H1 (cell line): ENCODE data around the gene SLCO2A1. TPM values are rescaled to one million over a fixed set of nuclear protein-coding genes. Genes with fewer than 3 reads are reported as not detected.

Experiments
- CTCF ChIA-PET: fragments of 300-600 bp; sonication (Branson Sonifier 250); formaldehyde crosslinking; loops from one replicate; lab custom pipeline; 2021; ENCODE audit not compliant: partially characterized antibody; lab: Charles Lee
- POLR2A ChIA-PET: fragments of 300-600 bp; sonication (Branson Sonifier 250); formaldehyde crosslinking; loops from one replicate; lab custom pipeline; 2021; ENCODE audit warnings: inconsistent platforms; ENCODE audit not compliant: partially characterized antibody; lab: Charles Lee
- DNase-seq, 2 experiments: peaks; one replicate each; pipeline versions ENCODE4 v3.0.0 to v3.0.0-alpha.2; 2010 to 2022; ENCODE audit warnings: low spot score in 2 of 2, low read depth in 1 of 2, mixed read lengths in 1 of 2
- FAIRE-seq: peaks from 2 replicates; lab custom pipeline; 2011; peaks lifted over from hg19 to GRCh38; lab: Jason Lieb, UNC
- H2AFZ ChIP-seq: 2 replicates; pipeline ENCODE4 v1.8.1; 2012; ENCODE audit warnings: low read length, inconsistent platforms
- H2AK5ac ChIP-seq: 2 replicates; pipeline ENCODE4 v1.6.1; 2013; ENCODE audit warnings: low read depth, low read length
- H2BK120ac ChIP-seq: replicated peaks from 2 replicates; pipeline ENCODE3; 2013; ENCODE audit warnings: low read depth, low read length, inconsistent platforms
- H2BK12ac ChIP-seq: 2 replicates; pipeline ENCODE4 v1.6.1; 2013; ENCODE audit warnings: low read depth, low read length
- H2BK15ac ChIP-seq: 2 replicates; pipeline ENCODE4 v1.6.1; 2013; ENCODE audit warnings: low read length
- H2BK20ac ChIP-seq: 2 replicates; pipeline ENCODE4 v1.6.1; 2013; ENCODE audit warnings: low read length
- H2BK5ac ChIP-seq: 2 replicates; pipeline ENCODE4 v1.6.1; 2013; ENCODE audit warnings: low read depth, low read length
- H3K14ac ChIP-seq: 2 replicates; pipeline ENCODE4 v1.6.1; 2013; ENCODE audit warnings: inconsistent platforms; ENCODE audit not compliant: insufficient read length
- H3K18ac ChIP-seq: 2 replicates; pipeline ENCODE4 v1.6.1; 2013; ENCODE audit warnings: low read length; ENCODE audit errors: extremely low read depth
- H3K23ac ChIP-seq: 2 replicates; pipeline ENCODE4 v1.6.1; 2013; ENCODE audit warnings: inconsistent platforms; ENCODE audit not compliant: insufficient read length
- H3K23me2 ChIP-seq: 2 replicates; pipeline ENCODE4 v1.6.1; 2013; ENCODE audit warnings: low read depth, low read length
- H3K27ac ChIP-seq: 2 replicates; pipeline ENCODE4 v1.6.1; 2011; ENCODE audit warnings: low read depth, low read length, inconsistent platforms
- H3K27me3 ChIP-seq, 4 experiments: replicated peaks in 1 of 4; 1 replicate in 1 of 4; 2 replicates in 3 of 4; pipeline versions ENCODE4 v1.6.1 to v1.8.1; 2011 to 2013; ENCODE audit warnings: low read length in 3 of 4, mild to moderate bottlenecking in 3 of 4, inconsistent platforms in 2 of 4, mixed read lengths in 2 of 4, moderate library complexity in 1 of 4; ENCODE audit not compliant: control insufficient read depth in 3 of 4, insufficient read depth in 3 of 4; ENCODE audit errors: extremely low read depth in 1 of 4
- H3K36me3 ChIP-seq, 4 experiments: 2 replicates each; pipeline versions ENCODE4 v1.6.1 to v1.8.1; 2011 to 2013; ENCODE audit warnings: mild to moderate bottlenecking in 4 of 4, low read length in 3 of 4, moderate library complexity in 2 of 4, control low read depth in 1 of 4, inconsistent platforms in 1 of 4; ENCODE audit not compliant: insufficient read depth in 4 of 4, control insufficient read depth in 2 of 4
- H3K4ac ChIP-seq: replicated peaks from 2 replicates; pipeline ENCODE3; 2013; ENCODE audit warnings: low read length, low read depth, mixed read lengths, inconsistent platforms; ENCODE audit not compliant: insufficient read length
- H3K4me1 ChIP-seq, 4 experiments: replicated peaks in 1 of 4; 1 replicate in 1 of 4; 2 replicates in 3 of 4; pipeline versions ENCODE4 v1.6.1 to v1.8.1; 2011 to 2013; ENCODE audit warnings: low read length in 3 of 4, inconsistent platforms in 2 of 4, mixed read lengths in 1 of 4; ENCODE audit not compliant: insufficient read depth in 4 of 4, control insufficient read depth in 3 of 4
- H3K4me2 ChIP-seq, 2 experiments: 2 replicates each; pipeline versions ENCODE4 v1.6.1 to v1.8.1; 2011 to 2013; ENCODE audit warnings: low read depth in 2 of 2, low read length in 2 of 2, control low read depth in 1 of 2, inconsistent platforms in 1 of 2, mild to moderate bottlenecking in 1 of 2; ENCODE audit not compliant: insufficient read depth in 1 of 2
- H3K4me3 ChIP-seq, 4 experiments: fragments of 200-600, 300-600 bp in 1 of 4; sonication (generic), shearing (Covaris generic), sonication (Bioruptor Twin) in 1 of 4; 2 replicates each; pipeline versions ENCODE4 v1.5.1 to v1.8.1; 2011 to 2016; ENCODE audit warnings: low read length in 4 of 4, low read depth in 3 of 4, control low read depth in 2 of 4, inconsistent platforms in 2 of 4, mild to moderate bottlenecking in 2 of 4, mixed read lengths in 1 of 4, moderate library complexity in 1 of 4; ENCODE audit not compliant: insufficient read depth in 2 of 4; ENCODE audit errors: extremely low read depth in 1 of 4
- H3K56ac ChIP-seq: replicated peaks from 2 replicates; pipeline ENCODE3; 2013; ENCODE audit warnings: low read depth, mild to moderate bottlenecking, mixed read lengths, low read length, inconsistent platforms; ENCODE audit not compliant: insufficient read length
- H3K79me1 ChIP-seq: 2 replicates; pipeline ENCODE4 v1.6.1; 2013; ENCODE audit warnings: low read depth, low read length, control low read depth
- H3K79me2 ChIP-seq, 2 experiments: 2 replicates each; pipeline versions ENCODE4 v1.6.1 to v1.8.1; 2012 to 2013; ENCODE audit warnings: low read length in 2 of 2, mild to moderate bottlenecking in 2 of 2, inconsistent platforms in 1 of 2; ENCODE audit not compliant: insufficient read depth in 2 of 2, control insufficient read depth in 1 of 2
- H3K9ac ChIP-seq, 4 experiments: replicated peaks in 1 of 4; 1 replicate in 1 of 4; 2 replicates in 3 of 4; pipeline versions ENCODE4 v1.6.1 to v1.8.1; 2011 to 2013; ENCODE audit warnings: low read depth in 3 of 4, low read length in 3 of 4, control low read depth in 2 of 4, mild to moderate bottlenecking in 2 of 4, moderate library complexity in 2 of 4, inconsistent platforms in 1 of 4; ENCODE audit errors: extremely low read depth in 1 of 4
- H3K9me3 ChIP-seq, 2 experiments: 2 replicates each; pipeline versions ENCODE4 v1.6.1 to v1.8.1; 2012 to 2013; ENCODE audit warnings: mild to moderate bottlenecking in 2 of 2, moderate library complexity in 2 of 2, control low read depth in 1 of 2, inconsistent platforms in 1 of 2, low read depth in 1 of 2, low read length in 1 of 2, mixed read lengths in 1 of 2; ENCODE audit not compliant: insufficient read depth in 2 of 2
- H4K20me1 ChIP-seq, 2 experiments: replicated peaks in 1 of 2; 2 replicates each; pipeline versions ENCODE3 to v1.8.1; 2011 to 2013; ENCODE audit warnings: inconsistent platforms in 2 of 2, low read length in 2 of 2, mild to moderate bottlenecking in 1 of 2; ENCODE audit not compliant: insufficient read depth in 2 of 2, control insufficient read depth in 1 of 2
- H4K5ac ChIP-seq: 2 replicates; pipeline ENCODE4 v1.6.1; 2013; ENCODE audit warnings: low read length, low read depth, mixed read lengths, inconsistent platforms; ENCODE audit not compliant: insufficient read length
- H4K8ac ChIP-seq: 2 replicates; pipeline ENCODE4 v1.8.0; 2013; ENCODE audit warnings: mild to moderate bottlenecking, moderate library complexity, low read length, inconsistent platforms; ENCODE audit not compliant: insufficient read depth; ENCODE audit errors: extremely low read depth
- H4K91ac ChIP-seq: replicated peaks from 2 replicates; pipeline ENCODE3; 2013; ENCODE audit warnings: low read length, mixed read lengths, inconsistent platforms; ENCODE audit not compliant: insufficient read length
- CBX5 ChIP-seq: fragments of 300-800, 300-1000 bp; sonication (generic); IDR thresholded peaks from 2 replicates; pipeline ENCODE4 v1.7.1; 2016; ENCODE audit warnings: antibody characterized with exemption, low read length, low read depth
- EZH2 ChIP-seq: fragments of 200-600 bp; sonication (generic); IDR thresholded peaks from 2 replicates; pipeline ENCODE4 v1.7.1; 2012; ENCODE audit warnings: low read depth, mild to moderate bottlenecking, moderate library complexity, low read length, inconsistent platforms; ENCODE audit not compliant: severe bottlenecking
- HDAC6 ChIP-seq: IDR thresholded peaks from one replicate; pipeline ENCODE4 v1.7.1; 2012; ENCODE audit warnings: low read depth, mild to moderate bottlenecking, inconsistent platforms, low read length, moderate library complexity
- PHF8 ChIP-seq: fragments of 200-600 bp; sonication (generic); conservative IDR thresholded peaks from 2 replicates; pipeline ENCODE4 v1.7.1; 2012; ENCODE audit warnings: low read depth, mild to moderate bottlenecking, inconsistent platforms, low read length, moderate library complexity
- POLR2AphosphoS5 ChIP-seq: IDR thresholded peaks from 2 replicates; pipeline ENCODE4 v1.6.1; 2011; ENCODE audit warnings: low read depth, low read length
- RXRA ChIP-seq: IDR thresholded peaks from 2 replicates; pipeline ENCODE4 v1.6.1; 2011; ENCODE audit warnings: low read depth, mild to moderate bottlenecking, low read length, moderate library complexity; ENCODE audit not compliant: insufficient read depth
- SIRT6 ChIP-seq: IDR thresholded peaks from one replicate; pipeline ENCODE4 v1.7.1; 2012; ENCODE audit warnings: low read length, inconsistent platforms
- SUZ12 ChIP-seq: fragments of 200-600 bp; sonication (generic); IDR thresholded peaks from 2 replicates; pipeline ENCODE4 v1.6.1; 2012; ENCODE audit warnings: mild to moderate bottlenecking, inconsistent platforms, low read length, moderate library complexity, mixed read lengths
- TAF7 ChIP-seq: optimal IDR thresholded peaks from 2 replicates; pipeline ENCODE3; 2011; ENCODE audit warnings: low read depth, mild to moderate bottlenecking, inconsistent platforms, low read length, moderate library complexity, borderline replicate concordance
- YY1 ChIP-seq: IDR thresholded peaks from 2 replicates; pipeline ENCODE4 v1.6.1; 2011; ENCODE audit warnings: low read depth, mild to moderate bottlenecking, low read length
- WGBS, 2 experiments: shearing (Covaris generic) in 1 of 2; methylation state at CpG; one replicate each; pipeline versions ENCODE4 v1.1.6 to v1.1.7; 2013 to 2015; ENCODE audit warnings: low lambda C conversion rate in 2 of 2, mixed read lengths in 2 of 2, inconsistent platforms in 1 of 2, low coverage in 1 of 2, missing lambda C conversion rate in 1 of 2; ENCODE audit not compliant: insufficient replicate concordance in 2 of 2, insufficient coverage in 1 of 2, insufficient read length in 1 of 2; ENCODE audit errors: extremely low coverage in 1 of 2, missing lambda C conversion rate in 1 of 2; 5-methylcytosine and 5-hydroxymethylcytosine counted together
- polyA plus RNA-seq, 7 experiments: library from polyadenylated mRNA; depleted of rRNA in 3 of 7; stranded (reverse) in 5 of 7; unstranded in 2 of 7; fragments of >200 nt in 5 of 7; fragments of 200-250 nt in 2 of 7; gene quantifications; 1 replicate in 5 of 7; 2 replicates in 1 of 7; 4 replicates in 1 of 7; pipeline versions ENCODE4 v1.2.1 to v1.2.3, GENCODE V29; 2011 to 2013; ENCODE audit warnings: missing spikeins in 2 of 7, mixed read lengths in 2 of 7
- total RNA-seq: library from RNA; stranded (reverse); fragmentation: NEBNext Ultra II Directional; extraction: Animal tissue kit (Norgen Biotek cat#: 25700); gene quantifications from 2 replicates; pipeline ENCODE4 v1.2.1, GENCODE V29; 2021
- TF ChIP-seq, protein P1 (sequence below), 3 experiments: IDR thresholded peaks; 1 replicate in 2 of 3; 2 replicates in 1 of 3; pipeline versions ENCODE4 v1.5.1 to v1.6.1; 2011; ENCODE audit warnings: low read length in 3 of 3, mild to moderate bottlenecking in 3 of 3, inconsistent platforms in 2 of 3, low read depth in 1 of 3, moderate library complexity in 1 of 3; ENCODE audit not compliant: insufficient read depth in 1 of 3; ENCODE audit errors: control extremely low read depth in 1 of 3
- TF ChIP-seq, protein P2 (sequence below): IDR thresholded peaks from 2 replicates; pipeline ENCODE4 v1.6.1; 2011; ENCODE audit warnings: low read depth, mild to moderate bottlenecking, low read length; ENCODE audit not compliant: insufficient read depth

The SLCO2A1 gene
- total and polyA plus RNA-seq, 2 of the 8 experiments (the other 6 are each of a cell fraction or from before 2014, with no cell fraction given): 1.1 to 2.3 TPM

- Histone ChIP-seq H2BK120ac (no peak overlapping the region), H2BK5ac (no peak overlapping the region), H4K91ac (no peak overlapping the region), H3K4me2 (no peak overlapping the region), H3K9me3 (no peaks in the 10 kb centered on the region), H2BK20ac (no peak overlapping the region), H3K23ac (no peak overlapping the region), H4K5ac (no peak overlapping the region), H3K27ac (no peak overlapping the region), H3K4ac (no peak overlapping the region), H3K18ac (no peak overlapping the region), H4K8ac (no peak overlapping the region), H3K14ac (no peak overlapping the region), H3K56ac (no peak overlapping the region), H3K4me1 (no peaks in the 10 kb centered on the region), H4K20me1 (no peaks in the 10 kb centered on the region), H3K36me3 (no peaks in the 10 kb centered on the region), H2AK5ac (no peak overlapping the region), H3K9ac (no peak overlapping the region), H3K79me1 (no peaks in the 10 kb centered on the region; the same call in 1 of the 2 replicates), H3K4me3 (no peak overlapping the region), H2BK15ac (no peak overlapping the region), H2BK12ac (no peak overlapping the region)
- CTCF ChIA-PET: no interaction called here
- FAIRE-seq (no peak), DNase-seq (peak in 1 of 2 experiments; percentile 22)
- TF ChIP-seq PHF8: no peak
- TF ChIP-seq SIRT6: no peak
- TF ChIP-seq HDAC6: no peak
- TF ChIP-seq, protein P1, sequence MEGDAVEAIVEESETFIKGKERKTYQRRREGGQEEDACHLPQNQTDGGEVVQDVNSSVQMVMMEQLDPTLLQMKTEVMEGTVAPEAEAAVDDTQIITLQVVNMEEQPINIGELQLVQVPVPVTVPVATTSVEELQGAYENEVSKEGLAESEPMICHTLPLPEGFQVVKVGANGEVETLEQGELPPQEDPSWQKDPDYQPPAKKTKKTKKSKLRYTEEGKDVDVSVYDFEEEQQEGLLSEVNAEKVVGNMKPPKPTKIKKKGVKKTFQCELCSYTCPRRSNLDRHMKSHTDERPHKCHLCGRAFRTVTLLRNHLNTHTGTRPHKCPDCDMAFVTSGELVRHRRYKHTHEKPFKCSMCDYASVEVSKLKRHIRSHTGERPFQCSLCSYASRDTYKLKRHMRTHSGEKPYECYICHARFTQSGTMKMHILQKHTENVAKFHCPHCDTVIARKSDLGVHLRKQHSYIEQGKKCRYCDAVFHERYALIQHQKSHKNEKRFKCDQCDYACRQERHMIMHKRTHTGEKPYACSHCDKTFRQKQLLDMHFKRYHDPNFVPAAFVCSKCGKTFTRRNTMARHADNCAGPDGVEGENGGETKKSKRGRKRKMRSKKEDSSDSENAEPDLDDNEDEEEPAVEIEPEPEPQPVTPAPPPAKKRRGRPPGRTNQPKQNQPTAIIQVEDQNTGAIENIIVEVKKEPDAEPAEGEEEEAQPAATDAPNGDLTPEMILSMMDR (IDR thresholded peaks at IDR 0.05; ENCODE audit: control extremely low read depth in 1 of 3, insufficient read depth in 1 of 3, low read depth in 1 of 3, low read length in 3 of 3): no peak
- TF ChIP-seq SUZ12: no peak
- no peak for TF ChIP-seq RXRA
- TF ChIP-seq, protein P2, sequence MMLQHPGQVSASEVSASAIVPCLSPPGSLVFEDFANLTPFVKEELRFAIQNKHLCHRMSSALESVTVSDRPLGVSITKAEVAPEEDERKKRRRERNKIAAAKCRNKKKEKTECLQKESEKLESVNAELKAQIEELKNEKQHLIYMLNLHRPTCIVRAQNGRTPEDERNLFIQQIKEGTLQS: no peak
- TF ChIP-seq TAF7: no peak
- no peak for TF ChIP-seq CBX5
- no peak for TF ChIP-seq YY1
- TF ChIP-seq POLR2AphosphoS5: no peak
- no peak for TF ChIP-seq EZH2
- TF ChIP-seq, all 59 proteins: peak for 0
- no peak overlapping the region for H2AFZ ChIP-seq
- H3K27me3 ChIP-seq: no peaks in the 10 kb centered on the region
- POLR2A ChIA-PET: no interaction called here
- WGBS, 2 experiments: 86% methylated on average over 5 of the region's 5 CpGs; no CpG with 5 or more reads in 1 of the 2 experiments
- H3K23me2 ChIP-seq: no peaks in the 10 kb centered on the region
- no peaks in the 10 kb centered on the region for H3K79me2 ChIP-seq
These were observed 12.2 kb downstream of the SLCO2A1 start for GRCh38 chr3:134017490-134017889.
